Measurements from ENCODE around the gene CAMK4.

DNA sequence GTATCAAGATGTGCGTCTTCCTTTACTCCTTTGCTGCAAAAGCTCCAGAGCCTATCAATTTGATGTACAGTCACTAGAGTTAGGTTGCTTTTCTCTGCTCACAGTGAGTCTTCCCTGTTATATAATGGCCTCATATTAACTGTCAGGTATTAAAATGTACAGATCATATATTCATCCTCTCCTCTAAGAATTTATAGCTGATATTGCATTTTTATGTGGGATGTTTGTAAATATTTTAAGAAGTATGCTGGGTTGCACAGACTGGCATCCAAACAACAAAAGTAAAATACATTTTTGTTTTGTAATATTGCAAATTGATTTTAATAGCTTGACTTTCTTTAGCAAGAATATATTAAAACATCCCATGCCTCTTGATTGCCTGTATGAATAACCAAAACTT is 148.6 kb downstream of the CAMK4 start:
- TF ChIP-seq, protein P1, sequence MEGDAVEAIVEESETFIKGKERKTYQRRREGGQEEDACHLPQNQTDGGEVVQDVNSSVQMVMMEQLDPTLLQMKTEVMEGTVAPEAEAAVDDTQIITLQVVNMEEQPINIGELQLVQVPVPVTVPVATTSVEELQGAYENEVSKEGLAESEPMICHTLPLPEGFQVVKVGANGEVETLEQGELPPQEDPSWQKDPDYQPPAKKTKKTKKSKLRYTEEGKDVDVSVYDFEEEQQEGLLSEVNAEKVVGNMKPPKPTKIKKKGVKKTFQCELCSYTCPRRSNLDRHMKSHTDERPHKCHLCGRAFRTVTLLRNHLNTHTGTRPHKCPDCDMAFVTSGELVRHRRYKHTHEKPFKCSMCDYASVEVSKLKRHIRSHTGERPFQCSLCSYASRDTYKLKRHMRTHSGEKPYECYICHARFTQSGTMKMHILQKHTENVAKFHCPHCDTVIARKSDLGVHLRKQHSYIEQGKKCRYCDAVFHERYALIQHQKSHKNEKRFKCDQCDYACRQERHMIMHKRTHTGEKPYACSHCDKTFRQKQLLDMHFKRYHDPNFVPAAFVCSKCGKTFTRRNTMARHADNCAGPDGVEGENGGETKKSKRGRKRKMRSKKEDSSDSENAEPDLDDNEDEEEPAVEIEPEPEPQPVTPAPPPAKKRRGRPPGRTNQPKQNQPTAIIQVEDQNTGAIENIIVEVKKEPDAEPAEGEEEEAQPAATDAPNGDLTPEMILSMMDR (IDR thresholded peaks at IDR 0.05) = no peak
- no peak for TF ChIP-seq POLR2A (IDR thresholded peaks at IDR 0.05)

Measured in thyroid gland (tissue), 4 donors.